GM12865 (cell line): Measurements from ENCODE around the gene RAB44.

Experiments
- DNase-seq: peaks from one replicate; pipeline ENCODE4 v3.0.0; 2010; ENCODE audit warnings: low read depth
- H3K4me3 ChIP-seq: 2 replicates; pipeline ENCODE4 v1.5.1; 2011; ENCODE audit warnings: mild to moderate bottlenecking, low read depth, low read length, control low read depth
- TF ChIP-seq, protein P1 (sequence below): IDR thresholded peaks from 2 replicates; pipeline ENCODE4 v1.5.1; 2011; ENCODE audit warnings: low read length, control low read depth, low read depth, inconsistent platforms; ENCODE audit not compliant: insufficient read depth; ENCODE audit errors: missing control alignments

RAB44 gene

DNA sequence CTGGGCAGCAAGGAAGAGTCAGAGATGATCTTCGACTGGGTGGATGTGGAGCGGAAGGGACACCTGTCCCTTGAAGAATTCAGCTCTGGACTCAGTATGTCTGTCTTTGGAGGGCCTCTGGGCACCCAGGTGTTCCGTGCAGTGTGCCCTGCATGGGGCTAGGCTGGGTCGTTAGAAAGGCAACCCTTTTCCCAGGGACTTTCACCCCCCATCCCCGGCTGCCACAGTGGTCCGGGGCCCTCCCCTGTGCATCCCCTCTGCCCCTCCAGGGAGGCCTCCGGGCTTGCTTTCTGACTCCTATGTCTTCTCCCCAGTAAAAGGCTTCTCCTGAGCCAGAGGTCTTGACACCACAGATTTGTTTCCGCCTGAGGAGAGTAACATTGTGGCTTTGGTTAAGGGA lies 16.2 kb downstream of the RAB44 start:
- TF ChIP-seq, protein P1, sequence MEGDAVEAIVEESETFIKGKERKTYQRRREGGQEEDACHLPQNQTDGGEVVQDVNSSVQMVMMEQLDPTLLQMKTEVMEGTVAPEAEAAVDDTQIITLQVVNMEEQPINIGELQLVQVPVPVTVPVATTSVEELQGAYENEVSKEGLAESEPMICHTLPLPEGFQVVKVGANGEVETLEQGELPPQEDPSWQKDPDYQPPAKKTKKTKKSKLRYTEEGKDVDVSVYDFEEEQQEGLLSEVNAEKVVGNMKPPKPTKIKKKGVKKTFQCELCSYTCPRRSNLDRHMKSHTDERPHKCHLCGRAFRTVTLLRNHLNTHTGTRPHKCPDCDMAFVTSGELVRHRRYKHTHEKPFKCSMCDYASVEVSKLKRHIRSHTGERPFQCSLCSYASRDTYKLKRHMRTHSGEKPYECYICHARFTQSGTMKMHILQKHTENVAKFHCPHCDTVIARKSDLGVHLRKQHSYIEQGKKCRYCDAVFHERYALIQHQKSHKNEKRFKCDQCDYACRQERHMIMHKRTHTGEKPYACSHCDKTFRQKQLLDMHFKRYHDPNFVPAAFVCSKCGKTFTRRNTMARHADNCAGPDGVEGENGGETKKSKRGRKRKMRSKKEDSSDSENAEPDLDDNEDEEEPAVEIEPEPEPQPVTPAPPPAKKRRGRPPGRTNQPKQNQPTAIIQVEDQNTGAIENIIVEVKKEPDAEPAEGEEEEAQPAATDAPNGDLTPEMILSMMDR, result no peak
- no peak for DNase-seq
- no peak overlapping the region for H3K4me3 ChIP-seq

DNA sequence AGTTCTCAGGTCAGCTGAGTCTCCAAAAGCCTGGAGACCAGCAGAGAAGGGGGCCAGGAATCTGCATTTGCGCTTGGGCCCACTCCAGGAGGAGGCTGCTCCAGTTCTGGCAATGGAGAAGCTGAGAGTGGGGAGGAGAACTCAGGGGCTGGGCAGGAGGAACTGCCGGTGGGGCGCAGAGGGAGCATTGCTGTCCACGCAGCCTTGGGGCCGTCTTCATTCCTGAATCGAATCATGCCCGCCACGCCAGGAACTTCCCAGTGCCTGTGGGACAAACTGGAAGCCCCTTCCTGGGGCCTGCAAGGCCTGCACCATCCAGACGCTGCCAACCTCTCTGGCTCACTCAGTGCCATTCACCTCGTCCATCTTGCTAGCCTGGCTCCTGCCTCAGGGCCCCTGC lies 16.9 kb downstream of the RAB44 start:
- H3K4me3 ChIP-seq, result no peak overlapping the region
- DNase-seq, result no peak
- TF ChIP-seq, protein P1, result no peak

DNA sequence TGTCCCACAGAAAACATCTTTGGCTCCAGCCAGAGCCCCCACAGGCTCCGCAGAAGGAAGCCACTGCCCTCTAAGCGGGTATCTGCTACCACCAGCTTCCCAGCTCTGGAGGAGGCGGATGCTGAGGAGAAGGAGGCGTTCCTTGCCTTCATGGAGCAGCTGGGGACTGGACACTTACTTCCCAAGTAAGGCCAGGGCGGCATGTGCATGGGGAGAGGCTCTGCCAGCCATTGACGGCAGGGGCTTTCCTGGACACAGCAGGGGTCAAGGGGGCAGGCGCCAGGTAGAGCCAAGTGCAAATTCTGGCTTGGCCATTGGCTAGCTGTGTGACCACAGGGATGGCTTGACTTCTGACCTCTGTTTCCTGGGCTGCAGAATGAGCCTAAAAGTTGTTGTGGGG lies 17.8 kb downstream of the RAB44 start:
- no peak for DNase-seq
- H3K4me3 ChIP-seq, result no peak overlapping the region
- TF ChIP-seq, protein P1, result no peak

DNA sequence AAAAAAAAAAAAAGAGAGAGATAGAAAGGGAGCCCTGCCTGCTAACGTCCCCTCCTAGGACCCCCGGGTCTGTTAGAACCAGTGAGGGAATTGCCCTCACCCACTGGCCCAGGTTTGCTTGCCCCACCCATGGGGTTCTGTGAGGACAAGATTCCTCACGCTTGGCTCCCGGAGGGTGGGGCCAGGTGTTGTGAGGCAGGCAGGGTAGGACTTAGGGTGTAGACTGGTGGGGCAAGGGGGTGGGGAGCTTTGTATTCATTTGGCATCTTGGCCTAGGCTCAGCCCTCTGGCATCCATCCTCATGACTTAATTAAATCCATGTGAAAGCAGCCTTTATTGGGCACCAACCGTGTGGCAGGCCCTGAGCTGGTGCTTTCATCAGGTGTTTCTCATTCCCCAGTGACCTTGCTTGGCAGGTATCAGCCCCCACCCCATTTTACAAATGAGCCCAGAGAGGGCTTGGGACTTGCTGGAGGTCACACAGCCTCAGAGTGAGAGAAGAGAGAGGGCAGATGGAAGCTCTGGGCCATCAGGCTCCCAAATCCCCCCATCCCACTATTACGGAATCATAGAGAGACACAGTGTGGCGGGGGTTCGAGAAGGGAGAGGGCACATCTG lies 19.0 kb downstream of the RAB44 start:
- no peak for DNase-seq
- TF ChIP-seq, protein P1, result no peak
- H3K4me3 ChIP-seq, result no peak overlapping the region

DNA sequence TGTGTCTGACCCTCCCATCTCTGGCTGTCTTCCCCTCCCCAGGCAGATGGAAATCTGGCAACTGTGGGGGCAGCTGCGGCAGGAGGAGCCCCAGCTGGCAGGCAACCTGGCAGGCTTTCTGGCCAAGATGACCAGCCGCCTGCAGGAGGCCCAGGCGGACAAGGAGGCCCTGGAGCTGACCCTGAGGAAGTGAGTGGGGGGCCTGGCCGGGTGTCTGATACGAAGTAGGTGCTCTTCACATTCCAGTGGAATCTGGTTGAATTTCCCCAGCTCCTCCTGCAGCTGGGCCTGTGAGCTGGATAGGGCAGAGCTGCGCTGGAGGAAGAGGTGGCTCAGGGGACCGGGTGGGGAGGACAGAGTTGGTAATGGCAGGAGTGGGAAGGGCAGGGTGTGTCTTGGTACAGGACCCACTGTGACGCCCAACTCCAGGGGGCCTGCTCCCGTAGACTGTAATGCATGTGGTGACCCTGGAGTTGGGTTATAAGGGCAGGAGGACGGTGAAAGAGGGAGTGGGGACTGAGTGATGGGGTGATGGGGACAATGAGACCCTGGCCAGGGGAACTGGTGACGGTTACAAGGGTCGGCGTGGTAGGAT lies 19.7 kb downstream of the RAB44 start:
- no peak for DNase-seq
- no peak overlapping the region for H3K4me3 ChIP-seq
- TF ChIP-seq, protein P1, result no peak

DNA sequence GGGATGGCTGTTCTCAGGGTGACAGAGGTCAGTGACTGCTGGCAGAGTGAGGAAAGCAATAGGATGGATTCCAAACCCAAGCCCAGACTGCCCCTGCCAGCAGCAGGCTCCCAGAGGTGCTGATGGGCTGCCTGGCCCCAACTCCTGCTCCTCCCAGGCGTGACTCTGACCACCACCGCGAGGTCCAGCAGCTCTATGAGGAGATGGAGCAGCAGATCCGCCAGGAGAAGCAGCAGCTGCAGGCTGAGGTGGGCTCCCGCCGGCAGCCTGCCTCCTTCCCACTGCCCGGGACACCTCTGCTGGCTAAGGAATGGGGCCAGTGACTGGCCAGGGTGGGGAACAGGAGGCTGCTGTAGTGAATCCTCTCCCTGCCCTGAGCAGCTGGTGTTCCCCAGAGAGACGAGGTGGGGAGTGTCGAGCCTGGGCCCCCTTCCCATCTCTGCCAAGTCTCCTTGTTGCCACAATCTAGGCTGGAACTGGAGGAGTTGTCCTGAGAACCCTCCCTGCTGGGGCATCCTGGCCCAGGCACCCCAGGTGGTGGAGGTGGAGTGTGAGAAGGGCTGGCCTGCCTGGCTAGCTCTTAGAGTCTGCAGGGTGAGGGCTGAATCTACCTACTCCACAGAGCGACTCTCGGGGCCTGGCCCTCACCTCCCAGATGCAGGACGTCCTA lies 20.4 kb downstream of the RAB44 start:
- DNase-seq, result no peak
- TF ChIP-seq, protein P1, result no peak
- no peak overlapping the region for H3K4me3 ChIP-seq
